ENCODE measurements around the gene PRKAG1.
A peak's percentile ranks its signal among the peaks of the same experiment; 100 is the strongest.

PRKAG1 gene

DNA sequence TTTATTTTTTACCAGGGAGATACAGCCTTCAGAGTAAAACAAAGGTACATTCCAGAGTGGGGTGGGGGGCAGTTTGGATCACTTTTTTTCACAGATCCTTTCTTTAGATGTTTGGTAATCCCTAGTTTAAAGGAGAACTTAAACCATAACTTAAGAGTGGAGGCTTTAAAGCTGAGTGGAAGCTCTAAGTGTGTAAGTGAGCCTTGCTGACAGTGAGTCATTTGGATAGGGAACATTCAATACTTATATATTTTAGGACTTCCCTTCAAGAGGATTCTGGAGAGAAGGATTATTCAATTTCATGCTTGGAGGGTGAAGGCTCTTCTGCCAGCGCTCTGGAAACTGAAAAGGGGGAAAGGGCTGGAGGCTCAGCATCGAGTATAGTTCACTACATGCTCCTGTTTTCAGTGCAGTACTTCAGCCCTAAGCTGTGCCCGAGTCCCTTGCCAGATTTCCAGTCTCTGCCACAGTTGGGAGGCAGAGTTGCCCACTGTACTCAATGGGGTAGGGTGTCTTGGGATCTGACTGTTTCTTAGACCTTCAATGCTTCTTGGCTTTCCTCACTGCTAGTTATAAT, 8.4 kb downstream of the PRKAG1 start:
- DNase-seq (ENCODE audit: low spot score), result no peak

DNA sequence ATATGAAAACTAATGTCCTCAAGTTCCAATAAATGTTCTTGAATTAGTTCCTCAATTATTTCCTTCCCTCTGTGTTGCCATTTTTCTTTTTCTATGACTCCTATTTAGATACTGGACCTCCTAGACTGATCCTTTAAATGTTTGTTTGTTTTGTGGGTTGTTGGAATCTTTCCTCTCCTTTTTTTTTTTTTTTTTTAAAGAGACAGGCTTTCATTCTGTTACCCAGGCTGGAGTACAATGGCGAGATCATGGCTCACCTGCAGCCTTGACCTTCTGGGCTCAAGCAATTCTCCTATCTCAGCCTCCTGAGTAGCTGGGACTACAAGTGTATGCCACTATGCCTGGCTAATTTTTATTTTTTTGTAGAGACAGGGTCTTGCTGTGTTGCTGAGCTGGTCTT, 9.6 kb downstream of the PRKAG1 start:
- no peak for DNase-seq (ENCODE audit: low spot score)

DNA sequence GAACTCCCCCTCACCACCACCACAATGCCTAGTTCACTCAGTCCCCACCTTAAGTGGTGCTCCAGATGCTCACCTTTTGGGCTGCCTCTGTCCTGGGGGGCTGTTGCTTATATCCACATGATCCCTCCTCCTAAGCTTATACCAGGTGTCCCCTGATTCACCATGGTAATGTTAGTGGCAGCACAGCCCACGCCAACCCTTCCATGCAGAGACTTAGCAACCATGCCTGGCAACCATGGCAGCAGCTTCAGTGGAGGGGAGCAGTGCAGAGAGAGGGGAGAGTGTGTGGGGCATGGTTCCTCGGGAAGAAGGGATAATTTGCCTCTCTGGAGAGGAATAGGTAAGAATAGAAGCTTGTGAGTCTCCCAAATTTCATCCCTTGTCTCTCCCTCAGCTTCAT, 18.2 kb downstream of the PRKAG1 start:
- no peak for DNase-seq (ENCODE audit: low spot score)

DNA sequence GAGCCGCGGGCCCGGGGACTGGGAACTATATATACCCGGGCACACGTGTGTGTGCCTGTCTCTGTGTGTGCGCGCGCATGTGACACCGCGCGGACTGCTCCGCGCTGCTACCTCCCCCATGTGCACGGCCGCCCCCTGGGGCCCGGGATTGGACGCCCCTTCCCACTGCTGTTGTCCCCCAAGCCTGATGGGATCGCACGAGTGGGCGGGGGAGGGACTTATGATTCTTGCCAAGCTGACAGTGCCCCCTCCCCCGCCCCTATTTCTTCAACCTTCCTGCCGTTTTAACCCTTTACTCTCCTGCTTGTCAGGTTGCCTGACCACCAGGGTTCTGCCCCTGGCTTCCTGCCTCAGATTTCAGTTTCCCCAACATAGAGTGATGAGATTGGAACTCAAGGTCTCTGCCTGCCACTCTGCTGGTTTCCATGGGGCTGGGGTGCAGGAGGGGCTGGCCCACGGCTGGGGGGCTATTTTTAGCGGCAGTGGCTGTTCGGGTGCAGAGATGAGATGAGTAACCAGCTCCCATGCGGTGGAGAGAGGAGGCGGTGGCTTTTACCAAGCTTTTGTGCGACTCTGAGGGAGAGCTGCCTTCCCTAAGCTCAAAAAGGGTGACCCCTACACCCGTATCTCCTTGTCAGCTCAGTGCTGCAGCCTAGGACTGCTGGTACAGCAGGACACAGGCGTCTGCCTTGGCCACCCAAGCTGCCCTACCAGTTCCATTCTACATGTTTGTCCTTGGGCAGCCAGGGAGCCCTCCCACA, 19.0 kb downstream of the PRKAG1 start, which contains the start of gene DDN:
Gene DDN, minus strand, starts transcription at position 5 of the 761 bp plus-strand sequence. CDS start 88 bp downstream, outside the sequence.
- DNase-seq (ENCODE audit: low spot score), result no peak

DNA sequence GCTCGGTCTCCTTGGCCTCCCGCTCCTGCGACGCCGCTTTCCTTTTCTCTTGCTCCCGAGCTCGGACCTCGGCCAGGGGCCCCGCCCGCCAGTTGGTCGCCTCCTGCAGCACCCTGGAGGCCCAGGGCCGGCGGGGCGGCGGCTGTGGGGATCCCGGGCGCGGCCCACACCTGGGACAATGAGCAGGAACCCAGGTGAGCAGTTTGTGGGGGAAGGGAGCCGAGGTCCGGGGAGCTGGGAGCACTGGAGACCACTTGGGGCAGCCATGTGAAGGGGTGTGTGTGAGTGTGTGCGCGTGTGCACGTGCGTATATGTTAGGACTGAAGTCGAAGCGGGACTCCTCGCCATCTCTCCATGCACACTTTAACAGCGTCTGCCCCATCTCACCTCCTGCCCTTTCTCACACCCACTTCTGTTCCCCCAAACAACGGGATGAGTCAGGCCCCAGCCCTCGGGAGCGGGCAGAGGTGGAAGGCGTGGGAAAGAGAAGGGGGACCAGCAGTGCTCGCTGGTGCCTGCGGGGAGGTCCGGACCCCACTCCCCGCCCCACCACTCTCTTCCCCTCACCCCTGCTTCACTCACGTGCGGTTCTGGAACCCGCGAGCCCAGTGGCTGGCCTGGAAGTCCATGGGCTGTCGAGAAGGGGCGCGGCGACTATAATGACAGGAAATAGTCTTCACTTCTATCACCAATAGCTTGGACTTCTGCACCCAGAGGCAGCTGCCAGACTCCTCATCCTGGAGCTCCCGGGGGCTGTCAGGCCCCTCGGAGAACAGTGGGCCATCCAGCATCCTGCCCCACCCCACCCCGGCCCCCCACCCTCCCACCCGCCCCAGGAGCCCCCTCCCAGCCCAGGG, 19.9 kb downstream of the PRKAG1 start:
- no peak for DNase-seq (ENCODE audit: low spot score)

DNA sequence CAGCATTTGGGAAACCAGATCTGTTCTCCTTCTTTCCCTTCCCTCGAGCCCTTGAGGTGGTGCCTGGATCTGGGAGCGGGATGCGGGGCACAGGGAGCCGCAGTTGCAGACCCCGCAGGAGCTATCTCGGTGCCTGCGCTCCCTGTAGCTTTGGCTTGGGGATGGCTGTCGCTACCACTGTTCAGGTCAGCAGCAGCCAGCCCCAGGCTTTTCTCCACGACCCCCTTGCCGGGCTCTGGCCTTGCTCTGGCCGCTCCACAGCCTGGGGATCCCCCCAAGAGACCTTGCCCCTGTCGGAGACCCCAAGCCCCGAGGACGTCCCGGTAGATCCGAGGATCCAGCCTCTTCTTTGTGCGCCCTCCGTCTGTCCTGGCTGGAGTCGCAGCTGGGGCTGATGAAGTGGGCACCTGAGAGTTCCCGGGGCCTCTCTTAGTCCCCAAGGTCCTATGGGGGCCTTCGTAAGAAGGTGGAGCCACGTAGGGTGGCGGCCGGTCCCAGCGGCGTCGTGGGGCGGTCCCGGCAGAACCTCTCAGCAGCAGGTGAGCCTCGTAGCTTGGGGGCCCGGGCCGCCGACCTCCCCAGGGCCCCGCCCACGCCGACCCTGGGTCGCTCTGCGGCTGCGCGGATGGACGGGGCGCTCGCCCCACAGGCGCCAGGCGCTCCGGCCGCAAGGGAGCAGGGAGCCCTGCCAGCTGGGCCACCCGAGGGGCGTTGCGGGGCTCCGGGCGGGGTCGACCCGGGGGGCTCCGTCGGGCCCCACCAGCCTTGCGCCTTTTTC, 20.7 kb downstream of the PRKAG1 start:
- no peak for DNase-seq (ENCODE audit: low spot score)

DNA sequence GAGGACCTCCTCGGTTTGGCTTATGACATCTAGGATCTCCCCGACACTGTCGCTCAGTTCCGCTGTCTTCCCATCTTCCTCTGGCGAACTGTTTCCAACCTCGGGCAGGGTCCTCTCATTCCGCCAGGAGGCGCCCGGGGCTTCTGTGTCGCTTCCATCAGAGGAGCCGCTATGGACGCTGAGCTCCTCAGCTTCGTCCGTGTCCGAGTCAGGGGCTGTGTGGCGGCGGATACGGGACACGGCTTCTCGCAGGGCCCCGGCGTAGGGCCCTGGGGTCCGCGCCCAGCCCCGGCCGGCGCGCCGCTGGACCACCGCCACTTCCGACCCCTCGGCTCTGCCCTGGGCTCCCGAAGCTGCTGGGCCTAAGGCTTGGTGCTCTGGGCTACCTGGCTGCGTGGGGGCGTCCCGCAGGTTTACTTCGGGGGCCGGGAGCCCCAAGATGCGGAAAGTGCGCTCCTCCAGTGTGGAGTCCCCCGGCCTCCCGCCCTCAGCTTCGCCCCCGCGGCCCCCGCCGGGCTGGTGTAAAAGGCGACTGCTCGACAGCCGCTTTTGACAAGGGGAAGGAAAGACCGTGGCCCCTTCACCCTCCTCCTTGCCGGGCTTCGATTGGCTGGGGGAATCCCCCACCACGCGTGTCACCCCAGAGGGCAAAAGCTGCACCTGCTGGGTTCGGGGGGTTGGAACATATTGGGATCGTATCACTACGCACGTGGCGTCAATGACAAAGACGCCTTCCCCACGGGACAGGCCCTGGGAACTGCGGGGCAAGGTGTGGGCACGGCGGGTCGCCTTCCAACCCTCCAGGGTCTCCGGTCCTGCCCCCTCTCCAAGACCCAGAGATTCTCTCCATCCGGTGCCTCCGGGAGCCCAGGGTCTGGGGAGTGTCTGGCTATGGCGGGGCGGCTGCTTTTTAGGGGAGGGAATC, 21.5 kb downstream of the PRKAG1 start:
- peak; percentile 67 for DNase-seq (ENCODE audit: low spot score)

DNA sequence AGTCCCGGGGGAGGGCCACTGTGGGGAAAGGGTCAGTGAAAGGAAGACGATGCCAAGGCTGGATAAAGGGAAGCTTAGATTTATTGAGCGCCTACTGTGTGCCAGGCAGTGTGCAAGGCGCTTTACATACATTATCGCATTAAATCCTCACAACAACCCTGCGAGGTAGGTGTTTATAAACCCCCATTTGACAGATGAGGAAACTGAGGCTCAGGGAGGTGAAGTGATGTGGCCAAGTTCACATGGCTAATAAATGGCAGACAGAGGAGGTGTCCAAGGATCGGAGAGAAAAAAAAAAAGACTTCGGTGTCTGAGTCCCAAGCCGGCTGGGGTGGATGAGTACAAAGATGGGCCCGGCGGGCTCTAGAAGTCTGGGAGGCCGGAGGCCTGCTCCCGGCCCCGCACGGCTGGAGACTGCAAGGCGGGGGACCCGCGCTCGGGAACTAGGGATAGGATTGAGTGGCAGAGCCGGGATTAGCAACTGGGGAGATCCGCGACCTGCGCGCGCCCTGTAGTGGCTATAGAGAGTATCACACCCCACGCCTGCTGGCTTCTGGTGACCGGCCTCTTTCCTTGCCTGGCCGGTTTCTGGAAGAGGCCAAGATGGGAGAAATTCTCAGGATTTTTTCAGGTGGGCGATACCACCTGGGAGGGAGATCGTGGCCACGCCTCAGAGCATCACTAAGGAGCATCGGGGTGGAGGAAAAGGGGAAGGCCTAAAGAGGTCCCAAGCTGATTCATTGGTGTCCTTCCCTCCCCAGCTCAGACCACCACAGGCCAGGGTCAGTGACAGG, 23.3 kb downstream of the PRKAG1 start:
- DNase-seq (ENCODE audit: low spot score), result peak; percentile 80

DNA sequence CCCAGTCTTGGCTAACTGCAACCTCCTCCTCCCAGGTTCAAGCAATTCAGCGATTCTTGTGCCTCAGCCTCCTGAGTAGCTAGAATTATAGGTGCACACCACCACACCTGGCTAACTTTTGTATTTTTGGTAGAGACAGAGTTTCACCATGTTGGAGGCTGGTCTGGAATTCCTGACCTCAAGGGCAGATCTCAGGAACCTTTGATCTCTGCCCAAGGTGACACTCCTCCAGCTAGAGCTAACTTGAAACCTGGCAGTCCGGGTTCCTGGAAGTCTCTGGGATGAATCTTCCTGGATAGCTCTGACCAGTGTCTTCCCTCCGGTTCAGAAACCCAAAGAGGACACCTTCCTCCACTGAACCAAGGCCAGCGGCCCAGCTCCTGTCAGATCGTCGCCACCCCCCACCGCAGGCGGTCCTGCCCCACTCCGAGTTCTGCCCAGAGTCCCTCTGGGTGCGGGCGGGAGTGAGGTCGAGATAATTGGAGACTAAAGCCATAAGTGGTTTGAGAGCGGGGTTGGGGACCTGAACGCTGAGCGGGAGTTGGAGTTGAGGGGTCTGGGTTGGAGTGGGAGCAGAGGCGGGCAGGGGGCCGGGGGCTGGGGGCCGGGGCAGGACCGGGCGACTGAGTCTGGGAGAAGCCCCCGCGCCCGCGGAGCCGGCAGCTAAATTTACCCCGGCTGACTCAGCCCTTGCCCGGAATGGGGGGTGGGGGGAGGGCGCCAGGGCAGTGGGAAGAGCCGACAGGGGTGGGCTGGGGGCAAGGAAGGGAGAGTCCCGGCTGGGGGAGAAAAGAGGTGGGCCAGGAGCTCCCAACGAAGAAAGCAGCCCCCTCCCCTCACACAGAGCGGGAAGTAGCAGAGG, 24.1 kb downstream of the PRKAG1 start:
- no peak for DNase-seq (ENCODE audit: low spot score)

DNA sequence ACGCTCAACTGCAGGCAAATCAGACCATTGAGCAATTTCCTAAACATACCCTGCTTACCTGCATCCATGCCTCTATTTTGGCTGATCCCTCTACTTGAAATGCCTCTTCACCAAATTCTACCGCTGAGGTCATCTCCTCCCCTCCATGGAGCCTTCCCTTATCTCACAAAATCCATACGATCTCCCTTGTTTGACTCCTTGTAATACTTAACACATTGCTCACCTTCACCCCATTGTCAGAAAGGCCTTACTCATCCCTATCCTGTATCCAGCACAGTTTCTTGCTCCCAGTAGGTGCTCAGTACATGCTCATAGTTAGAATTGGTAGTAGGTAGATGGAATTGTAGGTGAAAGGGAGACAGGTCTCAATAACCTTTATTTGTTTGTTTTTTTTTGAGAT, 24.8 kb downstream of the PRKAG1 start:
- no peak for DNase-seq (ENCODE audit: low spot score)

DNA sequence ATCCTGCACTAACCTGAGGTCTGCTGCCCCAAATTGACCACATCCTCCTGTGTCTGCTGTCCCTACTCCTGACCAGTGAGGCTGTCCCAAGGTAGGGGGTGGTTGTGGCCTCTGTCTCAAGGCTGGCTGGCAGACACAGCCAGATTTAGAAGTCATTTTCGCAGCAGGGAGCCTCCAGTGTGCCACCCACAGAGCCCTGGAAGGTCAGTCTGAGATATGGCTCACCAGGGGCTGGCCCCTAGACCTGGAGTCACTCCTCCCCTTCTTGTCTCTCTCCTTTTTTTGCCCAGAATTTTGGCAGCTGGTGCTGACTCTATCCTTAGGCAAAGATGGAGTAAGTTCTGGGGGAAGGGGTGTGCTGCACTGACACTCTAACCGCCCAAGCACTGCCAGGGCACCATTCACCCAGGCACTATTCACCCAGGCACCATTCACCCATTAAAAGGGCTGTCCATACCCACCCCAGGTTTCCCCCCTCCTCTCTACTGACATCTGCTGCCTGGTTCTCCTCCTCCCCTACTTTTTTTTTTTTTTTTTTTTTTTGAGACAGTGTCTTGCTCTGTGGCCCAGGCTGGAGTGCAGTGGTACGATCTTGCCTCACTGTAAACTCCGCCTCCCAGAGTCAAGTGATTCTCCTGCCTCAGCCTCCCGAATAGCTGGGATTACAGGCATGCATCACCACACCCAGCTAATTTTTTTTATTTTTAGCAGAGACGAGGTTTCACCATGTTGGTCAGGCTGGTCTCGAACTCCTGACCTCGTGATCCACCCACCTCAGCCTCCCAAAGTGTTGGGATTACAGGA, 27.1 kb downstream of the PRKAG1 start:
- DNase-seq (ENCODE audit: low spot score), result no peak

DNA sequence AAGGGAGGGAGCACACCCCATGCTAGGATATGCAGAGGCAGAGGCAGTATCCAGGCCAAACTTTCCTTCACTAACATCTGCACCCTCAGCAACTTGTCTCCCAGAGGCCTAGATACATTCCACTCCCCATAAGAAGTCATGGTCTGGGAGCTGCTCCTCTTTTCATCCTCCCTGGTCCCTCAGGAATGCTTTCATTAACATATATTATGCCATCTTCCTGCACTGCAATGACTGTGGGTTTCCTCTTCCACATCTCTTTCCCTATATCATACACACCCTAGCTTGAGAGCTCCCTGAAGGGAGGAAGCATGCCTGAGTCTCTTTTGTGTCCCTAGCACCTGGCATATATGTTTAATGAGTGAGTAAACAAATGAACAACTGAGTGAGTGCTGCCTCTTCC, 28.0 kb downstream of the PRKAG1 start:
- DNase-seq (ENCODE audit: low spot score), result no peak

DNA sequence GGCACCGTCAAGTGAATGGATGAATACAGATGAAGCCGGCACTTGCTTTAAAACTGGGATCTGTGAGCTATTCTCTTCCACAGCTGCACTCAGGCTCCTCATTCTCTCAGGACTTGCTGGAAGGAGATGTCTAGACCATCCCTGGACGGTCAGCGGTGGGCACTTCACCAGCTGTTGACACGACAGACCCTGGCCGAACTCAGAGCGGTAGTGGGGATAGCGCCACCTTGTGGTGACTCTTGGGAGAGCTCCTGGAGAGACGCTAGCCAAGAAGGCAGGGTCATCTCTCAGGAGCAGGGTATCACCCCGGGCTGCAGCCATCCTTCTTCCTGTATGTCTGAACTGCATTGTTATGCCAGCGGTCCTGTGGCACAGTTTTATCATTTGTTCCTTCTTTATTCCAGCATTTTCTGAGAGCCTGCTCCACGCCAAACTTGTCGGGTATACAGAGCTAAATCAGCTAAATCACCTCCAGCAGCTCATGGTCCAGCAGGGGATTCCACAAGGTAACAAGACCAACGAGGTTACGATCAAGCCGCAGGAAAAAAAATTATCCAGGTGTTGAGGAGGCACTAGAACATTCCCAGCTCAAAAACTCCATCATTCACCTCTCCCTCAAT, 30.4 kb downstream of the PRKAG1 start:
- peak; percentile 51 for DNase-seq (ENCODE audit: low spot score)

DNA sequence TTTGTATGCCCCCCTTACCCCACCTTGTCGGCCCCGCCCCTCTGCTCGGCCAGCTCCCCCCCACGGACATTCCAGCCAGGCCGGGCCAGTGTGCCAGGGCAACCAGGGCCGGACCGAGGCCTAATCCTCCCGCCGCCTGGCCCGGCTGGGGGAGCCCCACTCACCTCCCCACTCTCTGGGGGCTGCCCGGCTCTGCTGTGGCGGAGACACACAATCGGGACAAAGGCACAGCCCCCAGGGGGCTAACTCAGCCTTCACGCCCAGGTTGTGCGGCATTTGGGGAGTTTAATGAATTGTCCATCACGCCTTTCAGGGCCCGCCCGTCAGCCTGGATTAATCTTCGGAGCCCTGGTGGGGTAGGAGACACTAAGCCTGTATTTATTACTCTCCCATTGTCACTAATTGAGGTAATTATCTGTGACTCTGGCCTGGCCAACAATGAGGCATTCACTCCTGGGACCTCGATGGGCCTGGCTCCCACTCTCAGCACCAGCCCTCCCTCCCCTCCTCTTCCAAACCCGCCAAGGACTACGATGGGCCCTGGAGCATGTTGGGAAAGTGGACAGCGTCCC, 31.8 kb downstream of the PRKAG1 start:
- no peak for DNase-seq (ENCODE audit: low spot score)

DNA sequence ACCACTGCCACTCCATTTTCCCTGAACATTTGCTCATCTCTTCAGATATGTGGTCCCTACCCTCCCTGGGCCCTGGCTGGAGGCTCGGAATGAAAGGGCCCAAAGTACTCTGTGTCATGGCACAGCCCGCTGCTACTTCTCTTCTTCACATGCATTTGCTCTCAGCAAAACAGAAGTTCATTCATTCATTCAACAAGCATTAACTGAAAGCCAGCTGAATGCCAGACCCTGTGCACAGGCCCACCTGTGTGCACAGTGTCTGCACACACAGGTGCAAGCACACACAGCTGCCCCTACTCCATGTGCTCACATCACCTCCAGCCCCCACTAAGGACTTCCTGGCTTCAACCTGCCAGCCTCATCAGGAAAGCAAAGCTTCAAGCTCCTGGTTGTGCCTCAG, 32.7 kb downstream of the PRKAG1 start:
- DNase-seq (ENCODE audit: low spot score), result no peak

DNA sequence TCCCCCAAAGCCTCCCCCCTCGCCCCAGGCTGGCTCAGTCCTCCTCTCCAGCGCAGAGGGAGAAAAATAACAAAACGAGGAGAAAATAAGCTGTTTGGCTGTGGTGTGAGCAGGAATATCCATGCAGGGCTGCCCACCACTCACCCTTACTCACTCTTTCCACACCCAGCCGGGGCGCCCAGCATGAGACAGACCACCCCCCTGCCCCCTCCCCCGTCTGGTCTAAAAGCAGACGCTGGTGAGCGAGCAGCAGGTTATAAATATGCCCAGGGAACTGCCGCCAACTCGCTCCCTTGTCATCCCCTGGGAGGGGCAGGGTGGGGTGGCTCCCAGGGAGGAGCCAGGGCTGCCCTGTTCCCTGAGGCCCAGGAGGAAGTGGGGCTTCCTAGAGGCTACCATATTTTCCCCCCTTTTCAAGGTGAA, 33.1 kb downstream of the PRKAG1 start:
- DNase-seq (ENCODE audit: low spot score), result no peak

DNA sequence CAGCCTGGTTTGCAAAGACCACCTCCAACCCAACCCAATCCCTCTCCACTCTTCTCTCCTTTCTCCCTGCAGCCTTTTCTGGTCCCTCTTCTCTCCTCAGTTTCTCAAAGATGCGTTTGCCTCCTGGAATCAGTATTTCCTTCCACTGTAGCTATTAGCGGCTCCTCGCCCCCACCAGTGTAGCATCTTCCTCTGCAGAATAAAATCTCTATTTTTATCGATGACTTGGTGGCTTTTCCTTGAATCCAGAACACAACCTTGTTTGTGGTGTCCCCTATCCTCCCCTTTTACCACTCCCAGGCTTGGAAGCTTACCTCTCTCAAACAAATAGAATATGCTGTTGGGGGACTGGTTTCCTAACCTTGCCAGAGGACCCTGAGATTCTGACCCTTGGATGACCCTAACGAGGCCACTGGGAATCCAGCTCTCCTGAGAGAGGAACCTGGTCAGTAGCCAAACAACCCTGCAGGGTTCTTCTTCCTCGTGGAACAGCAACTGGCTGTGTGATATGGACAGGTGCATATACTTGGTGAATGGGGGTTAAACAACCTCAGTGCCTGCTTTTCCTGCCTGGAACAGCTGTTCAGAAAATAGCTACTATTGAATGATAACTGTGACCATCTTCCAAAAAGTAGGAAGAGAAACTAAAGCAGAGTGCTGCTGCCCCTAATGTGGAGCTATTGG, 36.0 kb downstream of the PRKAG1 start:
- DNase-seq (ENCODE audit: low spot score), result no peak
